Measurements from ENCODE around the gene LCA5. TPM values are rescaled to one million over a fixed set of nuclear protein-coding genes. Genes with fewer than 3 reads are reported as not detected.

LCA5 gene
- total RNA-seq, 2 donors from 2014 or later, result 0.74 to 1.1 TPM

GRCh38 chr6:79557673-79558467 lies 20.6 kb upstream of the LCA5 start:
- no peak overlapping the region for H3K4me3 ChIP-seq
- H3K27ac ChIP-seq, result no peak overlapping the region
- no peaks in the 10 kb centered on the region for H3K4me1 ChIP-seq
- H3K36me3 ChIP-seq, result no peaks in the 10 kb centered on the region
- H3K27me3 ChIP-seq, result no peaks in the 10 kb centered on the region
- no peak for DNase-seq
- intact Hi-C loops (cut with DNase I), result no loop called here
- TF ChIP-seq, protein P1, sequence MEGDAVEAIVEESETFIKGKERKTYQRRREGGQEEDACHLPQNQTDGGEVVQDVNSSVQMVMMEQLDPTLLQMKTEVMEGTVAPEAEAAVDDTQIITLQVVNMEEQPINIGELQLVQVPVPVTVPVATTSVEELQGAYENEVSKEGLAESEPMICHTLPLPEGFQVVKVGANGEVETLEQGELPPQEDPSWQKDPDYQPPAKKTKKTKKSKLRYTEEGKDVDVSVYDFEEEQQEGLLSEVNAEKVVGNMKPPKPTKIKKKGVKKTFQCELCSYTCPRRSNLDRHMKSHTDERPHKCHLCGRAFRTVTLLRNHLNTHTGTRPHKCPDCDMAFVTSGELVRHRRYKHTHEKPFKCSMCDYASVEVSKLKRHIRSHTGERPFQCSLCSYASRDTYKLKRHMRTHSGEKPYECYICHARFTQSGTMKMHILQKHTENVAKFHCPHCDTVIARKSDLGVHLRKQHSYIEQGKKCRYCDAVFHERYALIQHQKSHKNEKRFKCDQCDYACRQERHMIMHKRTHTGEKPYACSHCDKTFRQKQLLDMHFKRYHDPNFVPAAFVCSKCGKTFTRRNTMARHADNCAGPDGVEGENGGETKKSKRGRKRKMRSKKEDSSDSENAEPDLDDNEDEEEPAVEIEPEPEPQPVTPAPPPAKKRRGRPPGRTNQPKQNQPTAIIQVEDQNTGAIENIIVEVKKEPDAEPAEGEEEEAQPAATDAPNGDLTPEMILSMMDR (IDR thresholded peaks at IDR 0.05), result no peak
- H3K9me3 ChIP-seq, result no peaks in the 10 kb centered on the region
- no peak overlapping the region for H3K9ac ChIP-seq (ENCODE audit: low read depth in 2 of 2, low read length in 2 of 2)

- Histone ChIP-seq H3K27ac (no peak overlapping the region), H3K27me3 (no peaks in the 10 kb centered on the region), H3K9me3 (no peaks in the 10 kb centered on the region), H3K4me1 (no peaks in the 10 kb centered on the region), H3K4me3 (no peak overlapping the region), H3K36me3 (no peaks in the 10 kb centered on the region), H3K9ac (ENCODE audit: low read depth in 2 of 2, low read length in 2 of 2) (no peak overlapping the region)
- intact Hi-C loops (cut with DNase I), result no loop called here
- no peak for DNase-seq
- TF ChIP-seq, protein P1 (IDR thresholded peaks at IDR 0.05), result no peak
Measured at GRCh38 chr6:79554305-79554704, 17.1 kb upstream of the LCA5 start.

- Histone ChIP-seq H3K27ac (no peak overlapping the region), H3K9ac (ENCODE audit: low read depth in 2 of 2, low read length in 2 of 2) (no peak overlapping the region), H3K27me3 (no peaks in the 10 kb centered on the region), H3K9me3 (no peaks in the 10 kb centered on the region), H3K4me3 (no peak overlapping the region), H3K36me3 (no peaks in the 10 kb centered on the region), H3K4me1 (no peaks in the 10 kb centered on the region)
- no peak for DNase-seq
- TF ChIP-seq, protein P1 (IDR thresholded peaks at IDR 0.05), result no peak
- intact Hi-C loops (cut with DNase I), result no loop called here
Measured at GRCh38 chr6:79551401-79551800, 14.2 kb upstream of the LCA5 start.

DNA sequence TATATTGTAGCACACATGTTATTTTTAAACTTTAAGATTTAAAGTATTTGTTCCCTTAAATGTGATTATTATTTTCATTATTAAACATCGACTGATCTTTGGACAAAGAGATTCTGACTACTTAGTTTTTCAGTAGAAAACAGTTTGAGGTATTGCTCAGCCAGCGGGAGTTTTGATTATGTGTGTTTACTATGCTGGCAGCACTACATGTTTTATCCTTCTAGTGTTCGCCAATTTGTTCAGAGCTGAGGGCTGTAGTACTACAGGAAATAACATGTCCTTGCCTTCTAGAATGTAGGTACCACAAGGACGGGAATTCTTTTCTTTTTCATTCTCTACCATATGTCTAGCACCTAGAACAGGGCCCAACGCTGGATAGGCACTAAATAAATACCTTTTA lies 11.1 kb upstream of the LCA5 start:
- Histone ChIP-seq H3K36me3 (no peaks in the 10 kb centered on the region), H3K9me3 (no peaks in the 10 kb centered on the region), H3K27me3 (no peaks in the 10 kb centered on the region), H3K9ac (ENCODE audit: low read depth in 2 of 2, low read length in 2 of 2) (no peak overlapping the region), H3K4me1 (peaks cover 6% of the 10 kb centered on the region), H3K4me3 (no peak overlapping the region), H3K27ac (no peak overlapping the region)
- intact Hi-C loops (cut with DNase I), result loop anchor here (10.0 kb wide), 1 partner anchor 314 kb away; the partner anchor contains the start of gene HMGN3
- DNase-seq, result no peak
- TF ChIP-seq, protein P1 (IDR thresholded peaks at IDR 0.05), result no peak

DNA sequence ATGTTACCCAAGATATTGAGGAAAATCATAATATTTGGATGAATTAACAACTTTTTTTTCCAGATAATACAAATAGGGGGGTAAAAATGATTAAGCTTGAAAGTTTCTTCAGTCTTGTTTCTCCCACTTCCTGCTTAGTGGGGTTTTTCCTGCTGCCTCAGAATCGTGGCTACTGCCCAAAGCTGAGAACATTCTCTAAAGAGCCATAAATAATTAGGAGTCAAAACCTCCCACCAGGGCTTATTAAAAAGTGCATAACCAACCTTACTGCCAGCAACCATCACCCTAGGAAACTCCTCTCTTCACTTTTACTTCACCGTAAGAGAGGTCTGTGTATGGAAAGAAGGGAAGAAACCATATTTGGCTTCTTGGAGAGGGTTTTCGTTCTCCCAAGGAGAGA lies 9.0 kb upstream of the LCA5 start:
- TF ChIP-seq, protein P1 (IDR thresholded peaks at IDR 0.05), result no peak
- no peak overlapping the region for H3K27ac ChIP-seq
- no peak for DNase-seq
- H3K9ac ChIP-seq (ENCODE audit: low read depth in 2 of 2, low read length in 2 of 2), result no peak overlapping the region
- no peaks in the 10 kb centered on the region for H3K27me3 ChIP-seq
- H3K36me3 ChIP-seq, result no peaks in the 10 kb centered on the region
- peaks cover 6% of the 10 kb centered on the region for H3K4me1 ChIP-seq
- intact Hi-C loops (cut with DNase I), result loop anchor here (10.0 kb wide), 1 partner anchor 311 kb away; the partner anchor contains the start of gene HMGN3
- H3K9me3 ChIP-seq, result no peaks in the 10 kb centered on the region
- no peak overlapping the region for H3K4me3 ChIP-seq

Measured in colonic mucosa (tissue), 4 donors.